GM18868 (cell line): ENCODE results near the gene NES.

Source experiments
- ATAC-seq: cut with Tn5 transposase; IDR thresholded peaks from one replicate; pipeline ENCODE4 v1.9.1; 2021; ENCODE audit warnings: mild to moderate bottlenecking, moderate library complexity; ENCODE audit not compliant: unreplicated experiment

The NES gene

DNA sequence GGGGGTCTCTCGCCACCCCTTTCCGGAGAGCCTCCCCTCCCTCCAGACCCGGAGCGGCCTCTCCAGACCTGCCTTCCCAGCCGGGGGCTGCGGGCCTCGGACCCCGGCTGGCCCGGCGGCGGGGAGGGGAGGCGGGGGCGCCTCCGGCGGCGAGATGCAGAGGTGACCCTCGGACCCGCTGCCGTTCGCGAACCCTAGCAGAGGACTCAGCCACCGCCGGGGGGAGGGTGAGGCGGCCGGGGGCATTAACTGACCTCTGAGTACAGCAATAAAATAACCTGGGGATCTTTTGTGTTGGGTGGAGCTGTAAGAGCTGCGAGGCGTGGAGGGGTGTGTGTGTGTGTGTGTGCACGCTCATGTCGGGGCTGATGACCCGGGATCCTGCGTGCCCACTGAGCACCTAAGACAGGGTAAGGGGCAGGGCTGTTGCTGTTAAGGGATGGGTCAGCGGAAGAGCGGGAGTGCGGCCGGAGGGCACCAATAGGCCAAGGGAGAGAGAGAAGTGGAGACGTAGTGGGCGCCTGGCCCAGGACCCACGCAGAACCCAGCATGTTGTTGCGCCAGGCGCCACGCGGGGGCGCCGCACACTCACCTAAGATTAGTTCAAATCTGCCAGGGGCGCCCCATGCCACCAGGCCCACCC, 51.6 kb downstream of the NES start:
- no peak for ATAC-seq

DNA sequence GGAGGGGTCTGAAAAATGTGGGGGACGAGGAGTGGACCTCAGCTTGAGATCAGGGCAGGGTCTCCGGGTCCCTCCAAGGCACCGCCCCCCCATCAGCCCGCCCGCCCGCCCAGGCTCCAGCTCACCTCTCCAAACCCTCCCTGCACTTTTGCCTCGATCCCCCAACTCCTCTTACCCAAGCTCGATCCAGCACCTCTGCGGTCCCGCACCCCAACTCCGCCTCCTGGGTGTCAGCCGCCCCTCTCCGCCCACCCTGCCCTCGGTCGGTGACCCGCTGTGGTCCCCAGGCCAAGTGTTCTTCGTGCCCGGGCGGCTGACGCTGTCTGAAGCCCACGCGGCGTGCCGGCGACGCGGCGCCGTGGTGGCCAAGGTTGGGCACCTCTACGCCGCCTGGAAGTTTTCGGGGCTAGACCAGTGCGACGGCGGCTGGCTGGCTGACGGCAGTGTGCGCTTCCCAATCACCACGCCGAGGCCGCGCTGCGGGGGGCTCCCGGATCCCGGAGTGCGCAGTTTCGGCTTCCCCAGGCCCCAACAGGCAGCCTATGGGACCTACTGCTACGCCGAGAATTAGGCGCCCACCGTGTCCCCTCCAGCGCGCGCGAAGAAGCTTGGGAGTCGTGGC, 52.3 kb downstream of the NES start:
- ATAC-seq: no peak

DNA sequence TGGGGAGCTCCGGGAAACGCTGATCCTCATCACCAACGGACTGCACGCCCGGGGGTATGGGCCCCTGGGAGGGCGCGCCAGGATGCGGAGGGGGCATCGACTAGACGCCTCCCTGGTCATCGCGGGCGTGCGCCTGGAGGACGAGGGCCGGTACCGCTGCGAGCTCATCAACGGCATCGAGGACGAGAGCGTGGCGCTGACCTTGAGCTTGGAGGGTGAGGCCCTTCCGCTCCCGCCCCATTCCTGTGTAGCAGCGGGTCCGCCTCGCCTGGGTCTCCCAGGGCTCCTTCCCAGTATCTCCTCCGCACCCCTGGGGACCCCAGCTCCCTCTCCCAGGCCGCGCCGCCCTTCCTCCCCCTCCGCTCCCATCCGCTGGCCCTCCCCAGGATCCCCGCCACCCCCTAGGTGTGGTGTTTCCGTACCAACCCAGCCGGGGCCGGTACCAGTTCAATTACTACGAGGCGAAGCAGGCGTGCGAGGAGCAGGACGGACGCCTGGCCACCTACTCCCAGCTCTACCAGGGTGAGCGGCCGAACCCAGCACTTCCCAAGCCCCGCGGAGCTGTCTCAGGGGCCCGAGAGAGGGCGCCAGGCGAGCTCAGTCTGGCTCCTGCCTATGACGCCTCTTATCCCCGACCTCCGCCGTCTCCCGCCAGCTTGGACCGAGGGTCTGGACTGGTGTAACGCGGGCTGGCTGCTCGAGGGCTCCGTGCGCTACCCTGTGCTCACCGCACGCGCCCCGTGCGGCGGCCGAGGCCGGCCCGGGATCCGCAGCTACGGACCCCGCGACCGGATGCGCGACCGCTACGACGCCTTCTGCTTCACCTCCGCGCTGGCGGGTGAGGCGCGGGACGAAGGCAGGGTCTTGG, 53.0 kb downstream of the NES start:
- no peak for ATAC-seq

DNA sequence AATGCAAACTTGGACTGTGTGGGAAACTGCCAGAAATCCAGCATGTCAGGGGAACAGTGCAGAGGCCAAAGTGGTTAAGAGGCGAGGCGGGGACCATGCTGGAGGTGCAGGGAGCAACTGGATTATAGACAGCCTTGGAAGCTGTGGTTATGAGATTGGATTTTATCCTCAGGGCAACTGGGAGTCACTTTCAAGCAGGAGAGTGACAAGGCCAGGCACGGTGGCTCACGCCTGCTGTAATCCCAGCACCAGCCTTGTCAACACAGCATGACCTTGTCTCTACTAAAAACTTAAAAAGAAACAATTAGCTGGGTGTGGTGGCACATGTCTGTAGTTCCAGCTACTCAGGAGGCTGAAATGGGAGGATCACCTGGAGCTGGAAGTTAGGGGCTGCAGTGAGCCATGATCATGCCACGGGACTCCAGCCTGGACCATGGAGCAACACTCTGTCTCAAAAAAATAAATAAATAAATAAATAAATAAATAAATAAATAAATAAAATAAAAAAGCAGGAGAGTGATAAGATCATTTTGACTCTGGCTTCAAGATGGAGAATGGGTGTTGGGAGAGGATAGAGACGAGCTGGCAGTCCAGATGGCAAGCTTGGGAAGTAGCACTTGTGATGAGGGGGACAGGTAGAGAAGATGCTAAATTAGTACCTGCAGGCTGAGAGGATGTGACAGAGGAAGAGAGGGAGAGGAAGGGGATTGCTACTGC, 54.5 kb downstream of the NES start:
- ATAC-seq: no peak

DNA sequence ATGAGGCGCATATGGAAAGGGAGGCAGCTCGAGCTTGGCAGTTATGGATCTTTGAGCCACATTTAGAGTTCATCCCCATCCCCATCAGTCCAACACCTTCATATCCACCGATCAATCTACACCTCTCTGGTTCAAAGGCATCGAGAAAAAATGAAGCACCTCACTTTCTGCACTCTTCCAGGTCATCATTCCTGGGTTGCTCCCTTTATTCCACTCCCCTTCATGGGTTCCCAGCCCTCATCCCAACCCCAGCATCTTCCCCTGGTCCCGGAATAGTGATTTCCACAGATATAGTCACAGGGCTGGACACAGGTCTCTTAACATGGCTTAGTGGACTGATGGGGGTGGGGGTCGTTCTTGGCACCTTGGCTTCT, 57.6 kb downstream of the NES start:
- ATAC-seq: no peak

DNA sequence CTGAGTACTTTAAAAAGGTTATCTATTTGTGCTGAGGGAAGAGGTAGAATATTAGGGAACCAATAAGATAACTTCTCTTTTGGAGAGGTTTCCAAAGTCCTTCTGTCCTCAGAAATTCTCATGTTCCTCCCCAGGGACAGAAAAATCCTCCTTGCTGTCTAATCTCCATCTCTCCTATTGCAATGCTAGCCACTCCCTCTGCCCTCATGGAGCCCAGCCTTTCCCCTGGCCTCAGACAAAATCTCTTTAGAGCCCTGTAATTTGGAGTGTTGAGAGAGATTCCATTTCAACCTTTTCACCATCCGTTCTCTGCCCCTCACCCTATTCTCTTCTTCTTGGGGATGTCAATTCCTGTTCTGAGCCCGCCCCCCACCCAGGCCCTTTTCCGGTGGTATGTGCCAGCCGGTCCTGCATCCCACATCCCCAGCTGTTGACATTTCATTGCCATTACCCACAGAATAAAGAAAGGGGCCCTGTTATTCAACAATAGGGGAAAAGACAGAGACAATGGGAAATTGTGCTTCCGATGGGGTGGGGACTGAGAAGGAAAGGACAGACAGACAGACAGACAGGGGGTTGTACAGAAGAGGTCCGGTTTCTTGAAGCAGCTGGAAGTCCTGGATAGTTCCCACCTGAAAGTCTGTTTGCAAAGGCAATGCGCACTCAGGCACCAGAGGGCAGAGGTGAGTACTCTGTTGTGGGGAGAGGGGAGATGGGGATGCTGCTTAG, 58.2 kb downstream of the NES start, which contains the start of gene HAPLN2:
HAPLN2 (plus strand) TSS at position 563 of the 729 bp plus-strand sequence. CDS start 4,076 bp downstream, outside the sequence.
- ATAC-seq: no peak
